IPS DF 19.7 (cell line): ENCODE data around the gene PPP2R5B.

Experiments
- DNase-seq: peaks from one replicate; pipeline ENCODE4 v3.0.0-alpha.2; 2013; ENCODE audit warnings: low read depth, low spot score

The PPP2R5B gene

DNA sequence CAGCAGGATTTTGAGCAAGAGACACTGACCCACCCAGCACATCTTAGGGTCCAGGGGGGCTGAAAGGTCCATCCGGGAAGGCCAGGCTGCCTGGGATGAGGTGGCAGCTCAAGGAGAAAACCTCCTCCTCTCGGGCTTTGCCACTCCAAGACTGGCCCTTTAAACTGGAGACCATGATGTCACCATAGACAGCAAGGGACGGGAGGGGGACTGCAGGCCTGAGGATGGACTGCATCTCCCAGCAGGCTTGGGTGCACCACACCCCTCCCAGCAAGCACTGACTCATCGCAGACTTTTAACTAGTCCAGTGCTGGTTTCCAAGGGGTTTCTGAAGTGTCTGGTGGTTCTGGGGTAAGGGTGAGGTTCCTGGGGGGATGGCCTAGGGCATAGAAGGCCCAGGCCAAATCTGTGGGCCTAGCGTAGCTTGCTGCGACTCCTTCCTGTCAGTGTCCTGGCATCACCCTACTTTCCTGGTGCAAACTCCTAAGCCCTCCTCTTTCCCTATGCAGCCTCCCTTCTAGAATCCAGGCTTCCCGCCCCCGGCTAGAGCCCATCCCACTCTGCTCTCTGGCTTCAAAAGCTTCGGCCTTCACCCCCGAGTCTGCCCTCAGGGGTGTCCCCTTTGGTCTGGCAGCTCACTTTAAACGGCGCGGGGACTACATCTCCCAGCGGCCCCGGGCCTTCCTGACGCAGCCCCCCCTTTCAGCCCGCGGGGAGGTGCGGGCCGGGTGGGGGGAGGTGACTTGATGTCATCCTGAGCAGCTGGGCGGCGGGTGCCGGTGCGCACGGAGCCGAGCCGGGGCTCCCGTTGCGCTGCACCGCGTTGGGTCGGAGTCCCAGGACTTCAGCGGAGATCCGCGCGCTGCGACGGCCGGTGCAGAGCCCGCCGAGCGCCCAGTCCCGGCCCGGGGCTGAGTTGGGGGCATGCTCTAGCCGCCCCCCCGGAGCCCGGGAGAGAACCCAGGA is at the start of gene PPP2R5B:
PPP2R5B (plus strand) TSS at position 746 of the 966 bp plus-strand sequence. CDS start 1,046 bp downstream, outside the sequence.
- peak; percentile 74 for DNase-seq

DNA sequence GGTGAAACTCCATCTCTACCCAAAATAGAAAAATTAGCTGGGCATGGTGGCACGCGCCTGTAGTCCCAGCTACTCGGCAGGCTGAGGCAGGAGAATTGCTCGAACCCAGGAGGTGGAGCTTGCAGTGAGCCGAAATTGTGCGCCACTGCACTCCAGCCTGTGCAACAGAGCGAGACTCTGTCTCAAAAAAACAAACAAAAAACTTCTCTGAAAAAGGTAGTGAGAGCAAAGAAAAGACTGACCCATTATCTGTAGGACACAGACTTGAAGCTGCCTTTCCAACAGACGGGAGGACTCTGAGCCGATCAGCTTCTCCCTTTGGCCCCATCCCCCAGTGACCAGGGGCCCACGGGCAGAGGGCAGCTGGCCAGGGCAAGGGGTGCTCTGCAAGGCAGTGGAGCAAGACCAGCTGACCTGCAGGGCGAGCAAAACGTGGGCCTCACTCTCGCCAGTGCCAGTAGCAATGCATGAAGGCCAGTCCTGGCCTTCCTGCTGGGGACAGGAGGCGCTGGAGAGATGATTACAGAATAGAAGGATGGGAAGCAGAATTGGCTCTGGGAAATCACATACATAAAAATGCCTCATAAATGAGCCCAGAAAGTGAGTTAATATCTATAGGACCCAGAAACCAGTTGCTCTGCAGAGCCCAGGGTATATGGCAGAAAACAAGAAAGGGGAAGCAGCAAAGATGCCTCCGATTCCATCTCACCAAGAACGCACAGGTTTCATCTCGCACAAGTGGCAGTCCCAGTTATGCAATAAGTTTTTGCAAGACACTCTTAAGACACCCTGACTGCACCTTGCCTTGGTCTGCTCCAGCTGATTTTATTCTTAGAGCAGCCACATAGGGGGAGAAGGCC is 48.9 kb upstream of the PPP2R5B start:
- no peak for DNase-seq

DNA sequence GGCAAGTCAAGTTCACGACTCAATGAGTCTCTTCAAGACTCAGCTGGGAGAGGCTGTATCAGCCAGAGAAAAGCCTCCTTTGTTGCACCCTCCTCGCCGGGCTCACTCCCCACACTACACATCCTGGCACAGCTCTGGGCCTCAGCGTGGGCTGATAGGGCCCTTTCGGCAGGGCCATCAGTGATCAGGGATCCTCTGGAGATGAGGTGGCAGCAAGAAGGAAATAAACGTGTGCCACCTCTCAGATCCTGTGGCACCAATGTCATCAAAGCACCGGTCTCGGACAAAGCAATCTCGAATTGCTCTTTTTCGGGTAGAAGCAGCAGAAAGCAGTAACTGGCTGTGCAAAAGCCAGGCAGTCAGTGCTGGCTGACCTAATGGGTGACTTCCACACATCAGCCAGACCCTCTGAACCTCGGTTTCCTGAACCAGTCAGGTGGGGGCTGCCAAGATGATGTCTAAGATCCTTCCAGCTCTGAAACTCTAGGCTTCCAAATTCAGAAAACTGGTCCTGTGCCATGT is 48.2 kb upstream of the PPP2R5B start:
- no peak for DNase-seq

DNA sequence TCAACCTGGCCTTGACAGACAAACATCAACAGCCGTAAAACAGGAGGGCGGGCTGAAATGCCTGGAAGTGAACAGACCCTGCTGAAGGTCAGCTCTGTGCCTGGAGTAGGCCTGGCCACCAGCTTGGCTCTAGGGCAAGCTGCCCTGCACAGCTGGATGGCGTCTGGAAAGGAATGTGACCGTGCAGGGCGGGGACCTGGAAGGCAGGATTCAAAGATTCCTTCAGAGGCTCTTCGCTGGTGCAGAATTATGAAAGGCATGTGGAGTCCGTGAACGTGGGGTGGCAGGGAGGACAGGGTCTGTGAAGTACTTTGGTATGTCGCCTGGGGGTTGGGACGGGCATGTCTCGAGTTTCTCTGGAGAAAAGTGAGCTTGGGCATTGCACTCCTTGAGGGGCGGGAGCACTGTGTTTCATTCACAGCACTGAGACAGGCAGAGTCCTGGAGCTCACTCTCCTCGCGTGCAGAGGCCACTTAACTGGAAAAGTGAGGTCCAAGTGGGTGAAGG is 47.6 kb upstream of the PPP2R5B start:
- no peak for DNase-seq

DNA sequence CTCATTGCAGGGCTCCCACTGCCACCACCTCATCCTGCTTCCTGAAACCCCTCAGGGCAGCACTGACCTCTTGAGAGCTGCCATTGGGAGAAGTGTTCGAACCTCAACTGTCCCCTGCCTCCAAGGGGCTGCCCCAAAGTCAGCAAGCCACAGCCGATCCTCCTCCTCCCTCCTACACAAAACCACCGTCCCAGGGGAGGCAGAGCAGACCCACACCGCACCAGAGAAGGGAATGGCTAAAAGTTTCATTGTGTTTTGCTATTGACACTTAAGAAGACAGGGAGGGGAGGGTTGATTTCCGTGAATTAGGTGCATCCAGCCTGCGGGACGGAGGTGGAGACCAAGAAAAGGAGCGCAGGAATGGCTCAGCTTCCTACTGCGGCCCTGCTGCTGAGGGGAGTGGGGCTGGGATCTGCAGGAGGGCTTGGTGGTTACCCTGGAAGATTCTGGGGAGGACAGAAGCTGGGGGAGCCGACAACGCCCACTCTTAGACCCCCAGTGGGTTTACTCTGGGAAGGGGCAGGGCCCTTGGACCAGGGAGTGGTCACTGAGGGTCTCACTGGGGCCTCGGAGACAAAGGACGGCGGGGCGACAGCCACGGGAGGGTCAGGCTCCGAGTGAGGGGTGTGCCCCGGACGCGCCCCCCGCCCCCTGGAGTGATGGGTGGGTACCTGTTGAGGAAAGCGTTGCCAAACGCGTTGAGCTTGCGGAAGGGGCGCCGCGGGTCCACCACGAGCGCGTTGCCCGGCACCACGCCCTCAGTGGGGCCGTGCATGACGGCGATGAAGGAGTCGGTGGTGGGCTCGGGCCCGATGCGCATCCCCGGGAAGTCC is 46.9 kb upstream of the PPP2R5B start:
- no peak for DNase-seq

DNA sequence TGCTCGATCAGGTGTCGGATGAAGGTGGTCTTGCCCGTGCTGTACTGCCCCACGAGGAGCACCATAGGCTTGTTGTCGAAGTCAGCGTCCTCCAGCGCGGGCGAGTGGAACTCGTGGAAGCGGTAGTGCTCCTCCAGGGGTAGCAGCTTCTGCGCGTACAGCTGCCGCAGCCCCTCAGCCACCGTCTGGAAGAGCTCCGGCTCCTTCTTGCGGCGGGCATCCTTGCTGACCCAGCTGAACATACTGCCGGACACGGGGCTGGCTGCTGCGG is 46.3 kb upstream of the PPP2R5B start:
- no peak for DNase-seq

DNA sequence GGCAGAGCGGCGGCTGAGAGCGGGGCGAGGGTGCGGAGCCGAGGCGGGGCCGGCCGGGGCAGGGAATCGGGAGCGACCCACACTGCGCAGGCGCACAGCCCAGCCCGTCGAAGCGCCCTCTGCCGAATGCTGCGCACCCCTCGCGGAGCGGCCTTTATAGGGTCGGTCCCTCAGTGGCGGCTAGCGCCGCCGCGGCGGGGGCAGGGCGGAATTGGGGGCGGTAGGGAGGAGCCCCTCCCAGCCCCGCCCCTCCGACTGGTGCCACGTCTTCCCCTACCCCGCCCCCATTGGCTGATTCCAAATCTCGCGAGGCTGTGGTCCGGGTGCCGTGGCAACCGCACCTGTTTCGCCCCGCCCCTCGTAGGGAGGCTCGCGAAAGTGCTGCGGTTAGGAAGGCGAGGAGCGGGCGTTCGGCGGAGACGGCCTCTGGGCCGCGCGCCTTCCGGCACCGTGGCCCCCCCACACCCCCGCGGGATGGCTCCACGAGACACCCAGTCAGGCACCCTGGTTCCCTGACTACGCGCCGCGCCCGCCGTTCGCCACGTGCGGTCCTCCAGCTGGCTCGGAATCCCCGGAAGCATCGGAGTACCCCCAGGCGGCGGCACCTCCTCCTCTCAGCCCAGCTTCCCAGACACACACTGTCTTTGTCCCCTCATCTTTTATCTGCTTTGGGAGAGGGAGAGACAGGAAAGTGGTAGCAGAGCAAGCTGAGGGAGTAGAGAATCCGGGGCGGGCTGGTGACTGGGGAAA is 45.8 kb upstream of the PPP2R5B start, which contains the start of gene EHD1:
EHD1 (minus strand) TSS at position 128 of the 750 bp plus-strand sequence. CDS start 157 bp downstream, outside the sequence.
- peak; percentile 80 for DNase-seq

DNA sequence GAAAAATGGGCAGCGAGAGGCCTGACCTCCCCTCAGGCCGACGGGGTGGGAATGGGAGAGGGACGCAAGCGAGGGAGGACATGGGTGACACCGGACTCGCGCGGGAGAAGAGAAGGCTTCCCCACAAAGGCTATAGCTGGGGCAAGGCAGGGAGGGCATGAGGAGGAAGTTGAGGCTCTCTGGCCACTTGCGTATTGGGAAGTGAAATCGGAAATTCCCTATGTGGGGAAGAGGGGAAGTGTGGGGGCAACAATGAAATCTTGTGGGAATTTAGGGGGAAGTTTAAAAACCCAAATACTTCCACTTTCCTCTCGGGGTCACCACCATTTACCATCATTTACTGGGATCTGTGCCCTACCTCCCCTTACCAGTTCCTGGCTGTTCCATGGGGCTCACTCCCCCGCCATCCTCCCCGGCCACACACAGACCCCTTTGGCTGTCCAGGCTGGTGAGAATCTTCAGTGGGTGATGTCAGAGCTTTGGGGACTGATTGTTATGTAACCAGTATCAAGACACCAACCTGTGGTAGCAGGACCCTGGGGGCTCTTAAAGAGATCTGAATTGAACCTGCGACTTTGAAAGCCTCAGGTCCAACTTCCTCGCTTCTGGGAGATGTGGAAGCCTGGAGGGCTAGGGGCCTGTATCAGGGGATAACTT is 45.1 kb upstream of the PPP2R5B start:
- DNase-seq, result no peak

DNA sequence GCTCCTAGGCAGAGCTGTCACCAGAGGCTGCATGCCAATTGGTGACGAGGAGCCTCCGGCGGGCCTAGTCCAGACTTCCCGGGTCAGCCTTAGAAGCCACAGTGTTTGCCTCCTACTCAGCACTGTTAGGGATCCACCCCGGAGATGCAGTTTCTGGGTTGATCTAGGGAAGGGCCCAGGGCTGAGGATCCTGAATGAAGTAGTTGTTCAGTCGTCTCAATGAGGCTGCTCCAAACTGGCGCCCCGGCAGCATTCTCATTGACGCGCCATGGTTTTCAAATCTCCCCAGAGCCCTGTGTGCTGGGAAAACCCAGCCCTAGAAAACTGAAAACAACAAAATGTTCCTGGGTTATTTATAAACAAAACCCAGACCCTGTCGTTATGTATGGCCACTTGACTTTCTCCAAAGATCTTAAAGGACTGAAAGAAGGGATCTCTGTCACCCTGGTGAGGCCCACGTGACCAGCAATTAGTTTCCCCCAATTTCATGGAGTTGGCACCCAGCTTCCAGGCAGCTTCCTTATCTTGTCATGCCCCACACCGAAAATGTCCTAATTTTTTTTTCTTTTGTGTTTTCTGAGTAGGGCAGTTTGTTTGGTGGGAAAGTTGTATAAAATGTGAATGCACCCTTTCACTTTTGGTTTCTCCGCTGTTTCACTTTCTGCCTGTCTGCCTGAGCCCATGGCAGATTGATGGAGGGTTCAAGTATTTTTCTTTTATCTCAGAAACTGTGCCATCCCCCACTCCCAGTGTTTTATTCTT is 44.1 kb upstream of the PPP2R5B start:
- DNase-seq, result no peak

DNA sequence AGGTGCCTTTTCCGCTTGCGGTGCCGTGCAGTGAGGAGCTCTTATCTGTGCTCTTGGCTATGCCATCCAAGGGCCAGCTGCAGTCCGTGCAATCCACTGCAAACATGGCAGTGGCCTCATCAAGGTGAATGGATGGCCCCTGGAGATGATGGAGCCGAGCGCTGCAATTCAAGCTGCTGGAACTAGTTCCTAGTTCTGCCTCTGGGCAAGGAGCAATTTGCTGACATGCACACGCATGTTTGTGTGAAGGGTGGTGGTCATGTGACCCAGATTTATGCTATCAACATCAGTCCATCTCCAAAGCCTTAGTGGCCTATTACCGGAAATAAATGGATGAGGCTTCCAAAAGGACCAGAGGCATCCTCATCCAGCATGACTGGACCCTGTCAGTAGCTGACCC is 43.0 kb upstream of the PPP2R5B start:
- no peak for DNase-seq

DNA sequence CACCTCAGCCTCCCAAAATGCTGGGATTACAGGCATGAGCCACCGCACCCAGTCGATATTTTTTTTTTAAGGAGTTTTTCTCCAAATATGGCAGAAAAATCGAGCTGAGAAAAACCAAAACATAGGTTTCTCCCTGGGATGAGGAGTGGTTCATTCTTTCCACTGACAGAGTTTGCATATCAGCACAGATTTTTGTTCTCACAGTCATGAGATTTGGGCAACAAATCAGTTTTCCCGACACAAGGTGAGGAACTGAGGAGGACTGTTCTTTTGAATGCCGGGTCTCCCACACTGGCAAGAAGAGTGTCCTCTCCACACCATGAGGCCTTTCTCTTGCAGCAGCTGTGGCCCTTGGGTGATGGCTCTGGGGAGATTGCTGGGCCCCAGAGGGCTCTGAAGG is 42.2 kb upstream of the PPP2R5B start:
- DNase-seq, result no peak

DNA sequence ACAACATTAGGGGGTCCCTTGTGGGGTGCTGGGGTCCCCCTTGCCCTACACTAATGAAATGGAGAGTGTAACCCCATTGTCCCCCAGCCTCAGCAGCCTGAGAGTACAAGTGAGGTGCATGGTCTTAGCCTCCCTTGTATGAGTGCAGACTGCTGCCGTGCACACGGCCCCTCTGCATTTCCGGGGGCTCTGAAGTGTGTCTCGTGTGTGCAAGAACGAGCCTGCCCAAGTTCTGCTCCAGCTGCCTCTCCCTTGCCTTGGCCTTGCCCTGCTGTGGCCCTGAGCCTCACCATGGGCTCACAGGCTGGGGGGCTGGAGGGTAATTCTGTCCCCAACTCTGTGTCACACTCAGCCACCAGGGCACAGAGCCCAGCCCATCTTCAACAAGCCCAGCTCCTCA is 40.9 kb upstream of the PPP2R5B start:
- no peak for DNase-seq

DNA sequence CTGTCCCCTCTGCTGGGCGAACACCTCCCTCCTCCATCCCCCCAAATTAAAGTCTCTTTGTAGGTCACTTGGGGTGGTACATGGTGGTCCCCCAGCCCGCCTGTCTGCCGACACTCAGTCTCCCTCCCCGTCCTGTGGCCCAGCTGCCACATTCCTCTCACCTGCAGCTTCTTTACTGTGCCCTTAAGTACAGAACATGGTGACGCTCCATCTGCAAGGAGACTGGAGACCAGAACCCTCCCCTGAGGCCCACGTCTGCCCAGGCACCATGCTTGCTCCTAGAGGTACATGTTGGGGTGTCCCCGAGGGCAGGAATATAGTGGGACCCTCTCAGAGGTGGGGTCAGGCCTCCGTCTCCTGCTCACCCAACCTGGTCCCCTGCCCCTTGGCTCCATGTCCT is 40.5 kb upstream of the PPP2R5B start:
- DNase-seq, result no peak

DNA sequence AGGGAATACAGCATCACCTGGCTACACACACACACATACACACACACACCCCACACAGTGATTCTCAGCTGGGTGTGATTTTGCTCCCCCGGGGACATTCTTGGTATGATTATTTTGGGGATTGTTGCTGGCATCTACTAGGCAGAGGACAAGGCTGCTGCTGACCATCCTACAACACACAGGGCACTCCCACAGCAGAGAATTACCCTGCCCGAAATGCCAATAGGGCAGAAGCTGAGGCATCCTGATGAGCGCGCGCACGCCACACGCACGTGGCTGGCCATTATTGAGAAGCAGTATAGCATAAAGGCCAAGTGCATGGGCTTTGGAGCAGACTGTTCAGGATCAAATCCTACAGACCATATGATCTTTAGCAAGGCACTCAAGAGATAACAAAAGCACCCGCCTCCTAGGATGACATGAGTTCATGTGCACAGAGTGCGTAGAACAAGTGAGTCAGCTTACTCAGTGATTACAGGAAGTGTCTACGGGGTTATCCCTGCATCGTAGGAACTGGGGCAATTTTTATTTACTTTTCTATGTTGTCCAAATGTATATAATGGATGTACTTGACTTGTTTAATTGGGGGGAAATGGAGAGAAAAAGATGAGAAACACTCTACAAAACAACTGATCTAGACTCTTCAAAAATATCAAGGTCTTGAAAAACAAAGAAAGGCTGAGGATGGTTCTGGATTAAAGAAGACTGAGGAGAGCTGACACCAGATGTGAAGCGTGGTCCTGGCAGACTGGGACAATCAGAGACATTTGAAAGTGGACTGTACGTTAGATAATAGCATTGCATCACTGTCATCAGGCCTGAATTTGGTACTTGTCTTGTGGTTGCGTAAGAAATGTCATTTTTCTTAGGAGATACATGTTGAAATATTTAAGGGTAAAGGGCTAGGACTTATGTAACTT is 38.9 kb upstream of the PPP2R5B start:
- DNase-seq, result no peak

DNA sequence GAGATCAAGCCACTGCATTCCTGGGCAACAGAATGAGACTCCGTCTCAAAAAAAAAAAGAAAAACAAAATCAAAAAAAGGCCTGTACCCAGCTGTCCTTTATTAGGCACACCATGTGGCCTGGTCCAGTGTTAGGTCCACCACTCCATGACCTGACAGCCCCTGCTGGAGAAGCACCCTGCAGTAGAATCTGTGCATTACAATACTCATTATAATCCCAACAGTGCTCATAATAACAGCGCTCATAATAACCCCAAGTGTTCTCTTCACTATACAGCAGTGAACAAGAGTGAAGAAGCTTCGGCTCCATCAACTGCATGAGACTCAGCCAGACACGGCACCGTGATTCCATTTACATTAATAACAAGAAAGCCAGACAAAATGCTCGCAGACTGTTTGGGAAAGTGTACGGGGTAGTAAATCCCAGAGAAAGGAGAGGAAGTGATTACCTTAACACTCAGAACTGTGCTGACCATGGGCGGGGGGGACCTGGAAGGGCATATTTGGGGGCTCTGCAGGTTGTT is 37.2 kb upstream of the PPP2R5B start:
- DNase-seq, result no peak

DNA sequence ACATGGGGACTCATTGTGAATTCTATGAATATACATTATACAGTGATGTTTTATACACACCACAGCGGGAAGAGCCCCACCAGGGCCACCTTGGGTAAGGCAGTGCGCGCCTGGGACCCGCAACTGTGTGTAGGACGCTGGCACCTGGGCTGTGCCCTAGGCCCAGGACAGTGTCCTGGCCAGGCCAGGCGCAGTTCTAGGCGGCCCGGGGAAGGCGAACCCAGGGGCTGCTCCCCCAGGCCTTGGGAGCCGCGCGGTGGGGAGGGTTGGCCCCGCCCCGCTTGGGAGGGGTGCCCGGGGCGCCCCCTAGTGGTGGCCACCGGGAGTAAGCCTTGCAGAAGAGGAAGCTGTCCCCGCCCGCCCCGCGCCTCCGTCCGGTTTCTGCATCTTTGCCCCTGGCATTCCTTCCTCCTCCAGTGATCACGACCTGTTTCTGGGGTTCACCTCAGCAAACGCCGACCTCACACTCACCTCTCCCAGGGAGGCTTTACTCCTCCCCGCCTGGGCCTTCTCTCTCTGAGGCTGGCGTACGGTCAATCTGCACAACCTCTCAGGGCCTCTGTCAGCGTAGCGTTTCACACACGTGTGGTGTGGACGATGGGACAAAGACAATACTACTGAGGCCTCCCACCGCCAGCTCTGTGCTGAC is 36.6 kb upstream of the PPP2R5B start:
- DNase-seq, result no peak

DNA sequence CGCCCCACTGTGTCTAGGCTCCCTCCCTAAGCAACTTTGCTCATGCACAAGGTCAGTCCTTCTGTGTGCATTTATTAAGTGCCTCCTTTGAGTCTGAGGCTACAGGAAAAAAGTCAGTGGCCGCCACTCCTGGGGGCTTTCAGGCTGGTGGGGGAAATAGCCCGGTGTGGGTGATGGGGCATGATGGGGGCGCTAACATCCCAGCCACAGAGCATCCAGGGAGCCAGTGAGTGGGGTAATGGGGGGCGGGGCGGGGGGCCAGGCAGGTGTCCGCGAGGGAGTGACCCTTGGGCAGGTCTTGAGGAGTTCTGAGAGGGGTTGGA is 36.1 kb upstream of the PPP2R5B start:
- DNase-seq, result no peak
